GM19023 (cell line): ENCODE results near the gene BTBD18.

Experiments
- ATAC-seq: cut with Tn5 transposase; IDR thresholded peaks from one replicate; pipeline ENCODE4 v1.9.1; 2021; ENCODE audit warnings: mild to moderate bottlenecking, moderate library complexity; ENCODE audit not compliant: unreplicated experiment

Gene BTBD18

GRCh38 chr11:57776577-57777210 is 25.1 kb upstream of the BTBD18 start:
- no peak for ATAC-seq

- ATAC-seq, result no peak
Observed at GRCh38 chr11:57776031-57776521, 24.5 kb upstream of the BTBD18 start.

- ATAC-seq, result no peak
Observed at GRCh38 chr11:57775491-57775890, 23.9 kb upstream of the BTBD18 start.

- ATAC-seq, result no peak
Observed at GRCh38 chr11:57773026-57773598, 21.5 kb upstream of the BTBD18 start.

- ATAC-seq, result no peak
Observed at GRCh38 chr11:57772562-57772961, 20.9 kb upstream of the BTBD18 start.

- no peak for ATAC-seq
Observed at GRCh38 chr11:57771365-57771764, 19.7 kb upstream of the BTBD18 start.

GRCh38 chr11:57770793-57771192 is 19.2 kb upstream of the BTBD18 start:
- no peak for ATAC-seq

GRCh38 chr11:57764972-57765371 is 13.4 kb upstream of the BTBD18 start:
- no peak for ATAC-seq

- no peak for ATAC-seq
Observed at GRCh38 chr11:57764566-57764965, 12.9 kb upstream of the BTBD18 start.

GRCh38 chr11:57764021-57764420 is 12.4 kb upstream of the BTBD18 start:
- ATAC-seq, result no peak

GRCh38 chr11:57763568-57763967 is 11.9 kb upstream of the BTBD18 start:
- ATAC-seq, result no peak

- no peak for ATAC-seq
Observed at GRCh38 chr11:57762235-57762861, 10.7 kb upstream of the BTBD18 start.

GRCh38 chr11:57761301-57762234 is 9.9 kb upstream of the BTBD18 start, which contains the start of gene CTNND1:
Gene CTNND1 (plus strand): TSS chr11:57761802. CDS start chr11:57791479, 29,677 bp downstream.
- peak; percentile 92 for ATAC-seq

GRCh38 chr11:57758174-57758573 is 6.6 kb upstream of the BTBD18 start:
- no peak for ATAC-seq

GRCh38 chr11:57752954-57753353 is 1.3 kb upstream of the BTBD18 start:
- no peak for ATAC-seq

GRCh38 chr11:57751176-57751575 is 443 bp downstream of the BTBD18 start:
- ATAC-seq, result no peak

- ATAC-seq, result no peak
Observed at GRCh38 chr11:57746920-57747319, 4.7 kb downstream of the BTBD18 start.

- no peak for ATAC-seq
Observed at GRCh38 chr11:57745206-57745605, 6.4 kb downstream of the BTBD18 start.

GRCh38 chr11:57744357-57744756 is 7.3 kb downstream of the BTBD18 start:
- no peak for ATAC-seq

- ATAC-seq, result no peak
Observed at GRCh38 chr11:57742087-57742452, 9.5 kb downstream of the BTBD18 start.
